HG03432 (cell line): ENCODE results near the gene DBH.
"Not testable (repeated sequence)": the region's sequence is repeated elsewhere in the genome, so short reads cannot be mapped to it uniquely, and the experiment has no call there.

ENCODE experiments used
- ATAC-seq: cut with Tn5 transposase; IDR thresholded peaks from one replicate; pipeline ENCODE4 v1.9.1; 2021; ENCODE audit warnings: mild to moderate bottlenecking, moderate library complexity; ENCODE audit not compliant: unreplicated experiment

DBH gene

GRCh38 chr9:133618726-133619125 is 17.4 kb upstream of the DBH start:
- no peak for ATAC-seq

GRCh38 chr9:133619791-133620190 is 16.4 kb upstream of the DBH start:
- ATAC-seq: no peak

- no peak for ATAC-seq
These were observed 14.4 kb upstream of the DBH start for GRCh38 chr9:133621725-133622267.

- no peak for ATAC-seq
These were observed 13.6 kb upstream of the DBH start for GRCh38 chr9:133622555-133622954.

GRCh38 chr9:133626008-133626407 is 10.2 kb upstream of the DBH start:
- ATAC-seq: not testable (repeated sequence)

GRCh38 chr9:133627341-133627740 is 8.8 kb upstream of the DBH start:
- ATAC-seq: no peak

GRCh38 chr9:133628766-133629165 is 7.4 kb upstream of the DBH start:
- ATAC-seq: no peak

- no peak for ATAC-seq
These were observed 6.7 kb upstream of the DBH start for GRCh38 chr9:133629221-133630110.

- no peak for ATAC-seq
These were observed 5.1 kb upstream of the DBH start for GRCh38 chr9:133631111-133631510.

GRCh38 chr9:133632806-133633680 is 3.1 kb upstream of the DBH start:
- no peak for ATAC-seq

- ATAC-seq: no peak
These were observed 2.5 kb upstream of the DBH start for GRCh38 chr9:133633681-133634080.

GRCh38 chr9:133634081-133634691 is 2.0 kb upstream of the DBH start:
- ATAC-seq: no peak

- ATAC-seq: no peak
These were observed 1.1 kb upstream of the DBH start for GRCh38 chr9:133635098-133635497.

- no peak for ATAC-seq
These were observed 739 bp downstream of the DBH start for GRCh38 chr9:133636902-133637301.

GRCh38 chr9:133637451-133638055 is 1.4 kb downstream of the DBH start:
- no peak for ATAC-seq

- no peak for ATAC-seq
These were observed 1.9 kb downstream of the DBH start for GRCh38 chr9:133638076-133638475.

GRCh38 chr9:133638711-133639110 is 2.5 kb downstream of the DBH start:
- ATAC-seq: no peak

- ATAC-seq: no peak
These were observed 3.5 kb downstream of the DBH start for GRCh38 chr9:133639613-133640012.

- ATAC-seq: no peak
These were observed 4.0 kb downstream of the DBH start for GRCh38 chr9:133640160-133640559.

GRCh38 chr9:133640580-133641395 is 4.6 kb downstream of the DBH start:
- no peak for ATAC-seq
